Activated CD4-positive, alpha-beta memory T cell treated with anti-CD3 and anti-CD28 coated beads for 36 hours (primary cell): ENCODE measurements around the gene IL1R1. TPM values are rescaled to one million over a fixed set of nuclear protein-coding genes. Genes with fewer than 3 reads are reported as not detected.

Experiments used
- CTCF ChIA-PET: fragments of 350-600 bp; sonication (Branson Sonifier 250); formaldehyde crosslinking; loops from one replicate; lab custom pipeline; 2021; ENCODE audit warnings: antibody characterized with exemption, inconsistent platforms; lab: Charles Lee
- POLR2A ChIA-PET: fragments of 350-600 bp; sonication (Branson Sonifier 250); formaldehyde crosslinking; loops from one replicate; lab custom pipeline; 2021; ENCODE audit warnings: antibody characterized with exemption; lab: Charles Lee
- DNase-seq: peaks from one replicate; pipeline ENCODE4 v3.0.0-alpha.2; 2020
- H3K27ac Mint-ChIP-seq: one replicate; pipeline ENCODE4 v1.8.0; 2021; ENCODE audit warnings: mixed read lengths
- H3K27me3 Mint-ChIP-seq: one replicate; pipeline ENCODE4 v1.8.0; 2021; ENCODE audit warnings: mixed read lengths
- H3K36me3 Mint-ChIP-seq: one replicate; pipeline ENCODE4 v1.8.0; 2021; ENCODE audit warnings: mixed read lengths
- H3K4me1 Mint-ChIP-seq: one replicate; pipeline ENCODE4 v1.8.0; 2021; ENCODE audit warnings: low read depth, mixed read lengths
- H3K4me3 Mint-ChIP-seq: one replicate; pipeline ENCODE4 v1.8.0; 2021; ENCODE audit warnings: mild to moderate bottlenecking, mixed read lengths
- H3K9me3 Mint-ChIP-seq: one replicate; pipeline ENCODE4 v1.8.0; 2021; ENCODE audit warnings: mixed read lengths
- intact Hi-C: fragments of 100-400 bp; cut with micrococcal nuclease; formaldehyde crosslinking; loops from one replicate; pipeline ENCODE4 v1.15.1; 2023
- total RNA-seq, 2 experiments: library from RNA; stranded (reverse); gene quantifications; one replicate each; pipeline ENCODE4 v1.2.3, GENCODE V29; 2021

IL1R1 gene
- total RNA-seq, 2 experiments from 2014 or later = 20.3 to 20.4 TPM

GRCh38 chr2:102177814-102178478, 35.4 kb downstream of the IL1R1 start:
- Mint-ChIP-seq H3K4me1 (peaks cover under 1% of the 10 kb centered on the region), H3K36me3 (peaks cover 30% of the 10 kb centered on the region), H3K27ac (no peak overlapping the region), H3K27me3 (peaks cover 6% of the 10 kb centered on the region), H3K9me3 (no peaks in the 10 kb centered on the region), H3K4me3 (no peak overlapping the region)
- POLR2A ChIA-PET = no interaction called here
- intact Hi-C loops = no loop called here
- no peak for DNase-seq
- CTCF ChIA-PET = interaction anchor here (0.9 to 1.3 kb wide), 2 partner anchors 63 to 158 kb away, joined by 3 to 6 read pairs; no protein-coding TSS in a partner anchor

GRCh38 chr2:102179061-102179460, 36.5 kb downstream of the IL1R1 start:
- Mint-ChIP-seq H3K36me3 (peaks cover 24% of the 10 kb centered on the region), H3K4me1 (no peaks in the 10 kb centered on the region), H3K4me3 (no peak overlapping the region), H3K9me3 (no peaks in the 10 kb centered on the region), H3K27ac (no peak overlapping the region), H3K27me3 (peaks cover 6% of the 10 kb centered on the region)
- no peak for DNase-seq
- intact Hi-C loops = no loop called here
- ChIA-PET CTCF (no interaction called here), POLR2A (no interaction called here)

GRCh38 chr2:102179788-102180686, 37.5 kb downstream of the IL1R1 start:
- no peak overlapping the region for H3K4me3 Mint-ChIP-seq
- H3K9me3 Mint-ChIP-seq = no peaks in the 10 kb centered on the region
- H3K27ac Mint-ChIP-seq = no peak overlapping the region
- DNase-seq = no peak
- H3K36me3 Mint-ChIP-seq = peaks cover 20% of the 10 kb centered on the region
- ChIA-PET CTCF (interaction anchor here (0.8 to 2.0 kb wide), 3 partner anchors 60 to 296 kb away, joined by 3 to 7 read pairs (median 6); no protein-coding TSS in a partner anchor), POLR2A (no interaction called here)
- intact Hi-C loops = no loop called here
- H3K27me3 Mint-ChIP-seq = peaks cover 6% of the 10 kb centered on the region
- peaks cover 1% of the 10 kb centered on the region for H3K4me1 Mint-ChIP-seq

GRCh38 chr2:102180687-102180999, 38.1 kb downstream of the IL1R1 start:
- no peaks in the 10 kb centered on the region for H3K9me3 Mint-ChIP-seq
- ChIA-PET POLR2A (no interaction called here), CTCF (interaction anchor here (0.8 to 2.0 kb wide), 3 partner anchors 60 to 297 kb away, joined by 3 to 7 read pairs (median 6); no protein-coding TSS in a partner anchor)
- no peak overlapping the region for H3K4me3 Mint-ChIP-seq
- intact Hi-C loops = no loop called here
- peaks cover 6% of the 10 kb centered on the region for H3K27me3 Mint-ChIP-seq
- H3K4me1 Mint-ChIP-seq = peaks cover 6% of the 10 kb centered on the region
- H3K27ac Mint-ChIP-seq = no peak overlapping the region
- no peak for DNase-seq
- peaks cover 15% of the 10 kb centered on the region for H3K36me3 Mint-ChIP-seq

- no peak for DNase-seq
- peaks cover 10% of the 10 kb centered on the region for H3K4me1 Mint-ChIP-seq
- intact Hi-C loops = no loop called here
- POLR2A ChIA-PET = no interaction called here
- CTCF ChIA-PET = interaction anchor here (0.9 to 2.0 kb wide), 2 partner anchors 161 to 298 kb away, joined by 3 to 6 read pairs; no protein-coding TSS in a partner anchor
- H3K27ac Mint-ChIP-seq = no peak overlapping the region
- H3K36me3 Mint-ChIP-seq = peaks cover 10% of the 10 kb centered on the region
- no peak overlapping the region for H3K4me3 Mint-ChIP-seq
- no peaks in the 10 kb centered on the region for H3K9me3 Mint-ChIP-seq
- H3K27me3 Mint-ChIP-seq = peaks cover 6% of the 10 kb centered on the region
Observed at GRCh38 chr2:102181376-102181775, 38.8 kb downstream of the IL1R1 start.

GRCh38 chr2:102181919-102182635, 39.5 kb downstream of the IL1R1 start:
- no peak for DNase-seq
- Mint-ChIP-seq H3K4me3 (no peak overlapping the region), H3K4me1 (peaks cover 15% of the 10 kb centered on the region), H3K36me3 (peaks cover 8% of the 10 kb centered on the region), H3K27ac (no peak overlapping the region), H3K9me3 (no peaks in the 10 kb centered on the region), H3K27me3 (peaks cover 6% of the 10 kb centered on the region)
- ChIA-PET CTCF (interaction anchor here (0.9 to 2.0 kb wide), 2 partner anchors 162 to 298 kb away, joined by 3 to 6 read pairs; no protein-coding TSS in a partner anchor), POLR2A (no interaction called here)
- intact Hi-C loops = no loop called here

GRCh38 chr2:102184018-102184417, 41.5 kb downstream of the IL1R1 start:
- Mint-ChIP-seq H3K27me3 (peaks cover 10% of the 10 kb centered on the region), H3K27ac (no peak overlapping the region), H3K4me1 (peaks cover 19% of the 10 kb centered on the region), H3K36me3 (peaks cover 4% of the 10 kb centered on the region), H3K4me3 (no peak overlapping the region), H3K9me3 (no peaks in the 10 kb centered on the region)
- no peak for DNase-seq
- POLR2A ChIA-PET = no interaction called here
- CTCF ChIA-PET = interaction anchor here (1.2 to 1.5 kb wide), 2 partner anchors 18 to 57 kb away, joined by 3 to 8 read pairs; no protein-coding TSS in a partner anchor
- intact Hi-C loops = no loop called here

GRCh38 chr2:102184568-102184967, 42.0 kb downstream of the IL1R1 start:
- intact Hi-C loops = no loop called here
- ChIA-PET POLR2A (no interaction called here), CTCF (interaction anchor here (0.5 to 4.5 kb wide), 5 partner anchors 18 to 510 kb away, joined by 3 to 55 read pairs (median 3); no protein-coding TSS in a partner anchor)
- H3K36me3 Mint-ChIP-seq = peaks cover 4% of the 10 kb centered on the region
- H3K9me3 Mint-ChIP-seq = no peaks in the 10 kb centered on the region
- H3K4me3 Mint-ChIP-seq = no peak overlapping the region
- no peak for DNase-seq
- H3K27ac Mint-ChIP-seq = no peak overlapping the region
- peaks cover 19% of the 10 kb centered on the region for H3K4me1 Mint-ChIP-seq
- peaks cover 10% of the 10 kb centered on the region for H3K27me3 Mint-ChIP-seq

GRCh38 chr2:102185347-102185746, 42.8 kb downstream of the IL1R1 start:
- no peak overlapping the region for H3K27ac Mint-ChIP-seq
- peaks cover 10% of the 10 kb centered on the region for H3K27me3 Mint-ChIP-seq
- H3K4me3 Mint-ChIP-seq = no peak overlapping the region
- intact Hi-C loops = loop anchor here (5.0 kb wide), 1 partner anchor 257 kb away; no protein-coding TSS in a partner anchor
- ChIA-PET CTCF (interaction anchor here (1.6 to 4.5 kb wide), 2 partner anchors 55 to 179 kb away, joined by 7 to 55 read pairs; no protein-coding TSS in a partner anchor), POLR2A (no interaction called here)
- peaks cover 19% of the 10 kb centered on the region for H3K4me1 Mint-ChIP-seq
- H3K9me3 Mint-ChIP-seq = no peaks in the 10 kb centered on the region
- DNase-seq = peak; percentile 42
- H3K36me3 Mint-ChIP-seq = peaks cover 4% of the 10 kb centered on the region

GRCh38 chr2:102186791-102187495, 44.4 kb downstream of the IL1R1 start, which contains the start of gene IL1RL2:
TSS of gene IL1RL2 (plus strand) at chr2:102187023. CDS start at chr2:102187868, 845 bp downstream.
- ChIA-PET CTCF (interaction anchor here (1.0 to 4.5 kb wide), 5 partner anchors 53 to 303 kb away, joined by 3 to 55 read pairs (median 7); no protein-coding TSS in a partner anchor), POLR2A (interaction anchor here (1.1 kb wide), 1 partner anchor 303 kb away, joined by 3 read pairs; no protein-coding TSS in a partner anchor)
- intact Hi-C loops = loop anchor here (2.0 to 5.0 kb wide), 2 partner anchors 54 to 255 kb away; no protein-coding TSS in a partner anchor
- no peaks in the 10 kb centered on the region for H3K9me3 Mint-ChIP-seq
- H3K4me1 Mint-ChIP-seq = peaks cover 19% of the 10 kb centered on the region
- H3K36me3 Mint-ChIP-seq = peaks cover 4% of the 10 kb centered on the region
- H3K27ac Mint-ChIP-seq = peak within 1 kb of the TSS; percentile 83
- DNase-seq = peak; percentile 63
- H3K4me3 Mint-ChIP-seq = peak within 1 kb of the TSS; percentile 81
- peaks cover 10% of the 10 kb centered on the region for H3K27me3 Mint-ChIP-seq
